ENCODE measurements around the gene PPP1R7. TPM values are rescaled to one million over a fixed set of nuclear protein-coding genes. Genes with fewer than 3 reads are reported as not detected.

Gene PPP1R7
- total and polyA plus RNA-seq, 2 donors = 20.7 to 83.2 TPM

DNA sequence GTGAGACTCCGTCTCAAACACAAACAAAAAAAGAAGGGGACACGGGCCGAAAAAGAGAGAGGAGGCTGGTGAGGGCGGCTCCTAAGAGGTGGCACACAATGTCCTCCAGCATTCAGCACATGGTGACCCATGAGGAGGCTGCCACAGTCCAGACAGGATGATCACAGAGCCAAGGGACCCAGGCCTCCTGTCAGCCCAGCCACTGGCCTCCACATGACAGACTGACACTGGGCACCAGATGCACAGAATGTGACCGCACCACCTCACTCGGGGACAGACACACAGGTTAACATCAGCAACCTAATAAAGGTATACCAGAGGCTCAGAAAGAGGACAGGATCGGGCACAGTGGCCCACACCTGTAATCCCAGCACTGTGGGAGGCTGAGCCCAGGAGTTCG is 22.0 kb upstream of the PPP1R7 start:
- 98% methylated on average over 8 of the region's 8 CpGs for WGBS
- DNase-seq (ENCODE audit: extremely low spot score) = no peak
- Histone ChIP-seq H3K36me3 (ENCODE audit: insufficient read depth) (no peaks in the 10 kb centered on the region), H3K27ac (ENCODE audit: low read depth) (no peak overlapping the region), H3K4me3 (ENCODE audit: low read depth, low read length) (no peak overlapping the region), H3K4me1 (ENCODE audit: insufficient read depth) (no peaks in the 10 kb centered on the region)

GRCh38 chr2:241129086-241129871 is 21.0 kb upstream of the PPP1R7 start:
- no peaks in the 10 kb centered on the region for H3K36me3 ChIP-seq (ENCODE audit: insufficient read depth)
- WGBS = 91% methylated on average over 12 of the region's 12 CpGs
- no peak for DNase-seq (ENCODE audit: extremely low spot score)
- H3K27ac ChIP-seq (ENCODE audit: low read depth) = no peak overlapping the region
- no peaks in the 10 kb centered on the region for H3K4me1 ChIP-seq (ENCODE audit: insufficient read depth)
- H3K4me3 ChIP-seq (ENCODE audit: low read depth, low read length) = no peak overlapping the region

DNA sequence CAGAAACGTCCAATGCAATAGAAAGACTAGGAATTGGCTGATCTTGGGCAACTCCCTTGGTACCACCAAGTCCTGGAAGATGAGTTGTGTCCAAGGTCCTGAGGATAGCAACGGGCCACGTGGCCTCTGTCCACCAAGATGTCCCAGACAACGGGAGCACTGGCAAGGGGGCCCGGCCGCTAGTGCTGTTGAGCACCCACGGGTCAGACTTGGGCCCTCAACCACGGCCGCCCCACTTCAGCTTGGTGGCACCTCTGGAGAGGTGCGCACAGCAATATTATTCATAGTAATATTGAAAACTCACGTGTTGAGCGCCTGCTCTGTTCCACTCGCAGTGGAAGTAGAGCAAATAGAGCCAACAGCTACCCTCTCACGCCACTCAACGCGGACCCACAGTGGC is 20.0 kb upstream of the PPP1R7 start:
- no peaks in the 10 kb centered on the region for H3K4me1 ChIP-seq (ENCODE audit: insufficient read depth)
- H3K4me3 ChIP-seq (ENCODE audit: low read depth, low read length) = no peak overlapping the region
- DNase-seq (ENCODE audit: extremely low spot score) = no peak
- WGBS = 92% methylated on average over 16 of the region's 16 CpGs
- H3K36me3 ChIP-seq (ENCODE audit: insufficient read depth) = no peaks in the 10 kb centered on the region
- no peak overlapping the region for H3K27ac ChIP-seq (ENCODE audit: low read depth)

- Histone ChIP-seq H3K4me1 (ENCODE audit: insufficient read depth) (no peaks in the 10 kb centered on the region), H3K4me3 (ENCODE audit: low read depth, low read length) (no peak overlapping the region), H3K27ac (ENCODE audit: low read depth) (no peak overlapping the region), H3K36me3 (ENCODE audit: insufficient read depth) (no peaks in the 10 kb centered on the region)
- DNase-seq (ENCODE audit: extremely low spot score) = no peak
- 92% methylated on average over 7 of the region's 7 CpGs for WGBS
These were observed 18.7 kb upstream of the PPP1R7 start for GRCh38 chr2:241131531-241131930.

GRCh38 chr2:241132538-241133435 is 17.5 kb upstream of the PPP1R7 start:
- H3K36me3 ChIP-seq (ENCODE audit: insufficient read depth) = no peaks in the 10 kb centered on the region
- WGBS = 93% methylated on average over 14 of the region's 14 CpGs
- no peak overlapping the region for H3K4me3 ChIP-seq (ENCODE audit: low read depth, low read length)
- H3K4me1 ChIP-seq (ENCODE audit: insufficient read depth) = no peaks in the 10 kb centered on the region
- H3K27ac ChIP-seq (ENCODE audit: low read depth) = no peak overlapping the region
- no peak for DNase-seq (ENCODE audit: extremely low spot score)

DNA sequence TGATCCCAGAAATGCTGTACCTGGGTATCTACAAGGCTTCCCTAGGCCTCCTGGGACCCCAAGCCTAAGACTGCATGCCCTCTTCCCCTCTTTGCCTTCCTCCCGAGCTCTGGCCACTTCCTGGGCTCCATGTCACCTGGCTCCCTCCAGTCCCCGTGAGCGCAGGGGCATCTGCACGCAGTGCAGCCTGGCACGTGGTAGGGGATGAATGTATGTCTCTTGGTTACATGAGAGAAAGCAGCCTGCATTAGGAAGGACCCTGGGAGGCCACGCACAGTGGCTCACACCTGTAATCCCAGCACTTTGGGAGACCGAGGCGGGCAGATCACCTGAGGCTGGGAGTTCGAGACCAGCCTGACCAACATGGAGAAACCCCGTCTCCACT is 16.8 kb upstream of the PPP1R7 start:
- no peak for DNase-seq (ENCODE audit: extremely low spot score)
- 96% methylated on average over 10 of the region's 10 CpGs for WGBS

DNA sequence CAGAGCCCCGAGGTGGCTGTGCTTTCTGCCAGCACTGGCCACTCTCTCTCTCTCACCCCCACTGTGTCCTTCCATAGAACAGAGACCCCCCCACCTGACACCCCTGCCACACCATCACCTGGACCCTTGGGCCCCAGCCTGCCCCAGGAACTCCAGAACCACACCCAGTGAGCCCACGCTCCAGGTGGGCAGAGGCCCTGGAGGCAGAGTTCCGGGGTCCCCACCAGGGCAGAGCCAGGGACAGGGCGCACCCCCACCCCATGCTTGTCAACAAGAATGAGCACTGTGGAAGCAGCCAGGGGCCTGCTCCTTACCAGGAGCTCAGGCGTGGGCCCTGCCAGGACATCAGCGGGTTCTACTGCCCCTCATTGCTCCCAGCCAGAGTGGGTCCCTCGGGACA is 15.6 kb upstream of the PPP1R7 start:
- H3K4me1 ChIP-seq (ENCODE audit: insufficient read depth) = no peaks in the 10 kb centered on the region
- WGBS = 93% methylated on average over 7 of the region's 7 CpGs
- H3K36me3 ChIP-seq (ENCODE audit: insufficient read depth) = no peaks in the 10 kb centered on the region
- DNase-seq (ENCODE audit: extremely low spot score) = no peak
- H3K4me3 ChIP-seq (ENCODE audit: low read depth, low read length) = no peak overlapping the region
- no peak overlapping the region for H3K27ac ChIP-seq (ENCODE audit: low read depth)

More for the DNA sequence above, 16.8 kb upstream of the PPP1R7 start:
- no peak overlapping the region for H3K27ac ChIP-seq (ENCODE audit: low read depth)
- no peaks in the 10 kb centered on the region for H3K36me3 ChIP-seq (ENCODE audit: insufficient read depth)
- no peaks in the 10 kb centered on the region for H3K4me1 ChIP-seq (ENCODE audit: insufficient read depth)
- H3K4me3 ChIP-seq (ENCODE audit: low read depth, low read length) = no peak overlapping the region

DNA sequence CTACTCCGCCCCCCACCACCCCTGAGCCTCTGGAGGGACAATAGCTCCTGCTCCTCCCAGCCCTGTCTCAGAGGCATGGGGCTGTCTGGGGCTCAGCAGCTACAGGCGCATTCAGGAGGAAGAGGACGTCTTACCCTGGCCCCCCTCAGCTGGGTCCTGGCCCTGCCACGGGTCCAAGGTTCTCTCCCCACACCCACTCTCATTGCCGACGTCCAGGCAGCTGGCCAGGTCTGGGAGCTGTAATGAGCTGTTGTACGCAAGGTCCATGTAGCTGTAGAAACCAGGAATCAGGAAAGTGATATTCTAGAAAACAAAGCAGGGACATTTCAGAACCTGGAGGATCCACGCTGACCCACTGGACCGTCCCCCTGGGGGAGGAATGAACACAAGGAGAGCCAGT is 14.5 kb upstream of the PPP1R7 start:
- 79% methylated on average over 9 of the region's 9 CpGs for WGBS
- H3K4me1 ChIP-seq (ENCODE audit: insufficient read depth) = no peaks in the 10 kb centered on the region
- no peak overlapping the region for H3K4me3 ChIP-seq (ENCODE audit: low read depth, low read length)
- H3K36me3 ChIP-seq (ENCODE audit: insufficient read depth) = no peaks in the 10 kb centered on the region
- H3K27ac ChIP-seq (ENCODE audit: low read depth) = no peak overlapping the region
- DNase-seq (ENCODE audit: extremely low spot score) = no peak

DNA sequence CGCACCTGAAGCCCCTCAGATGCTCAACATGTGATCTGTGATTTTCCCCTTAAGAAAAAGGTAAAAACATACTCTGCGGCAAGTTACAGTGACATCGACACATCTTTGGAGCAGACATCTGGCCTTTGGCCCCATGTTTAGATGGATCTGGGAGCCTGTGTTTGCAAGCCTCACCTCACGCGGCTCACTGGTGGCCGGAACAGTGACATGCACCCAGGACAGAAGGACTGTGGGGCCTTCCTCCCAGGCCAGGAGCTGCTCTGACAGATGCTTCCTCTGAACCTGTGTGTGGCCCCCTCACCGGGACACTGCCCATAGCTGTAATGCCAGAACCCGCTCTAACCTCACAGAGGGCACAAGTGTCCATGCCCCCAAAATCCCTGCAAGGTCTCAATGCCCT is 14.1 kb upstream of the PPP1R7 start:
- H3K36me3 ChIP-seq (ENCODE audit: insufficient read depth) = no peaks in the 10 kb centered on the region
- H3K4me3 ChIP-seq (ENCODE audit: low read depth, low read length) = no peak overlapping the region
- WGBS = 94% methylated on average over 8 of the region's 8 CpGs
- no peak overlapping the region for H3K27ac ChIP-seq (ENCODE audit: low read depth)
- no peak for DNase-seq (ENCODE audit: extremely low spot score)
- no peaks in the 10 kb centered on the region for H3K4me1 ChIP-seq (ENCODE audit: insufficient read depth)

DNA sequence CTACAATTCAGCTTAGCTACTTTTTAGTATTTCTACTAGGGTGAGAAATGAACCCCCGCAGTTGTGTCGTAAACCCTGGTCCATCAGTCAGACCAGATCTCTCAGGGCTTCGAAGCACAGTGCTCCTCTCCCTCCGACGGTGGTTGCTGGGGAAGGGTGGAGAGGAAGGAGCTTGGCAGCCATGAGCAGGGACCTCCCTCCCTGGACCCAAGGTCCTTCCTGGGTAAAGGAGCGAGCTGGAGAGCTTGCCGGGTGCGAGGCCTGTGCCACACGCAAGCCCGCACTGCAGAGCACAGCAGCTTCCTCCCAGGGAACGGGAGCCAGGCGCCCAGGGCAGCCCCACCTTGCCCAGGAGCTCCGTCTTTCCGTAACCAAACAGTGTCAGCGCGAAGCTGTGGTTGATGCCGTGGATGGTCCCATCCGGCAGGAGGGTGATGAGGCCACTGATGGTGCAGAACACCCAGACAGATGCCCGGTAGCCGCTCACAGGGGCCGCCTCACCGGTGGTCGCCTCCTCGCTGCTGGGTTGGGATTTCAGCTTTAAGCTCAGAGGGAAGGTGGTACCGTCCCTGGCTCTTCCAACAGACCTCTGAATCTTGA is 13.5 kb upstream of the PPP1R7 start:
- 95% methylated on average over 25 of the region's 25 CpGs for WGBS
- H3K4me1 ChIP-seq (ENCODE audit: insufficient read depth) = no peaks in the 10 kb centered on the region
- no peak overlapping the region for H3K27ac ChIP-seq (ENCODE audit: low read depth)
- H3K36me3 ChIP-seq (ENCODE audit: insufficient read depth) = no peaks in the 10 kb centered on the region
- DNase-seq (ENCODE audit: extremely low spot score) = no peak
- H3K4me3 ChIP-seq (ENCODE audit: low read depth, low read length) = no peak overlapping the region

DNA sequence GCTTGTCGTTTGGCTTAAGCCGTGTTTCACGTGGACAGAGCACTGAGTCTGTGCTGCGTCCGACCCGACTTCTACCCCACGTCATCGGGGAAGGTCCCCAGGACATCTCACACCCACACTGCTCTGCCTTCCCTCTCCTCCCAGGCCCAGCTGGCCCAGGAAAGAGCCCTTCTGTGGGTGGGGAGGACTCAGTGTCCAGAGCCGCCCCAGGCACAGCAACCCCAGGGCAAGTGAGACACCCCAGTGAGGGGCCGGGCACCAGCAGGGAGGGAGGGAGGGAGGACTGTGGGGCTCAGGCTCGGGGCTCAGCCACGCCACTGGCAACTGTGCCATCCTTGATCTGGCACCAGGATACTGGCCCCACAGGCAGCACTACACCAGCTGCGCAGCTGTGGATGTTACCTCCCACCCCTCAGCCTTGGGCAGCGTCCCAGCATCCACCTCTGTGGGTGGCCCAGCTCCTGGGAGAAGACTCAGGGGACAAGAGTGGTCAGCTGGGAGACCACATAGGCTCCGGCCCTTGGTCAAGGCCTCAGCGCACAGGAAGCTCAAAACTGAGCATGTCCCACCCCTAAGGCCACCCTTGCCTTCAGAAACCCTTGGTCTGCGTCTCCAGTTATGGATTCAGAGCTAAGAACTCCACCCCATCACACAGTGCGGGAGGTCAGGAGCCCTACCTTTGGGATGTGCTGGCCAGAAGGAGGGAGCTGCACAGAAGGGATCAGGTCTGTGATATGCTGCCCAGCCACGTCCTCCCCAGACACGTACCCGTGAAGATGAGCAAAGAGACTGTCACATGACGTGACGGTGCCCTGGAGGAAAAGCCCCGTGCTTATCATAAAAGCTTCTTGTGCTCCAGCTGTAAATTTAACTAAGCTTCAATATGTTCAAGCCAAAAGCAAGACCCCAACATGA is 12.7 kb upstream of the PPP1R7 start:
- 89% methylated on average over 24 of the region's 24 CpGs for WGBS
- no peak overlapping the region for H3K4me3 ChIP-seq (ENCODE audit: low read depth, low read length)

GRCh38 chr2:241138471-241138870 is 11.8 kb upstream of the PPP1R7 start:
- no peaks in the 10 kb centered on the region for H3K4me1 ChIP-seq (ENCODE audit: insufficient read depth)
- H3K27ac ChIP-seq (ENCODE audit: low read depth) = no peak overlapping the region
- no peaks in the 10 kb centered on the region for H3K36me3 ChIP-seq (ENCODE audit: insufficient read depth)
- H3K4me3 ChIP-seq (ENCODE audit: low read depth, low read length) = no peak overlapping the region
- WGBS = 96% methylated on average over 16 of the region's 16 CpGs
- no peak for DNase-seq (ENCODE audit: extremely low spot score)

More for the DNA sequence above, 12.7 kb upstream of the PPP1R7 start:
- Histone ChIP-seq H3K4me1 (ENCODE audit: insufficient read depth) (no peaks in the 10 kb centered on the region), H3K36me3 (ENCODE audit: insufficient read depth) (no peaks in the 10 kb centered on the region), H3K27ac (ENCODE audit: low read depth) (no peak overlapping the region)
- no peak for DNase-seq (ENCODE audit: extremely low spot score)
